ENCODE data around the gene FITM1. TPM values are rescaled to one million over a fixed set of nuclear protein-coding genes. Genes with fewer than 3 reads are reported as not detected.

Gene FITM1
- total RNA-seq, 1 experiment from 2014 or later = 0.72 TPM

DNA sequence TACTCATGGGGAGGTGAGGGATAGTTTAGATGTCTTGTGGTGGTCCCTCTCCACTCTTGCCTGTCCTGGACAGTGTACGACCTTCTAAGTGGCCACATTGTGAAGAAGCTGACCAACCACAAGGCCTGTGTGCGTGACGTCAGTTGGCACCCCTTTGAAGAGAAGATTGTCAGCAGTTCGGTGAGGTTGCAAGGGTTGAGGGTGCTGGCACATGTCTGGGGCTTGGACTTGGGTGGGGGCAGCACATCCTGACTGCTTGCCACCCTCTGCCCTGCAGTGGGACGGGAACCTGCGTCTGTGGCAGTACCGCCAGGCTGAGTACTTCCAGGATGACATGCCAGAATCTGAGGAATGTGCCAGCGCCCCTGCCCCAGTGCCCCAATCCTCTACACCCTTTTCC is 7.6 kb upstream of the FITM1 start:
- Histone ChIP-seq H3K23ac (ENCODE audit: insufficient read length, low read depth, low read length) (no peak overlapping the region), H3K4ac (ENCODE audit: low read depth, low read length) (no peak overlapping the region), H3K4me2 (ENCODE audit: insufficient read depth, insufficient read length, low read length) (no peak overlapping the region), H4K91ac (ENCODE audit: insufficient read length, low read depth, low read length) (no peak overlapping the region), H4K5ac (ENCODE audit: insufficient read length, low read depth, low read length) (no peak overlapping the region), H3K27ac (ENCODE audit: insufficient read length, low read depth, low read length) (no peak overlapping the region), H3K79me1 (ENCODE audit: insufficient read depth, low read depth, low read length, poor library complexity, severe bottlenecking) (no peaks in the 10 kb centered on the region), H2BK12ac (ENCODE audit: insufficient read length, low read depth, low read length) (no peak overlapping the region), H3K14ac (ENCODE audit: insufficient read depth, low read length) (no peak overlapping the region), H3T11ph (ENCODE audit: low read length) (no peak overlapping the region), H2AK5ac (ENCODE audit: insufficient read length, low read length) (no peak overlapping the region), H3K27me3 (ENCODE audit: insufficient read depth, low read length) (no peaks in the 10 kb centered on the region), H3K9me3 (ENCODE audit: control insufficient read depth, low read depth, low read length) (no peaks in the 10 kb centered on the region), H4K20me1 (ENCODE audit: control insufficient read depth, insufficient read depth, insufficient read length) (no peaks in the 10 kb centered on the region), H2BK5ac (ENCODE audit: insufficient read length, low read length) (no peak overlapping the region), H3K18ac (ENCODE audit: insufficient read length, low read depth, low read length) (no peak overlapping the region), H3K9ac (ENCODE audit: extremely low read depth, insufficient read length, low read length) (no peak overlapping the region), H2BK20ac (ENCODE audit: low read depth, low read length, poor library complexity, severe bottlenecking) (no peak overlapping the region), H3K23me2 (ENCODE audit: insufficient read length, low read depth, low read length, poor library complexity, severe bottlenecking) (no peaks in the 10 kb centered on the region), H4K8ac (replicated peaks; ENCODE audit: insufficient read length, low read depth, low read length) (no peak overlapping the region), H3K79me2 (ENCODE audit: insufficient read depth, low read length) (no peaks in the 10 kb centered on the region), H2AFZ (ENCODE audit: low read length) (no peak overlapping the region), H3K56ac (ENCODE audit: insufficient read length, low read depth, low read length) (no peak overlapping the region), H3K4me1 (ENCODE audit: insufficient read depth, low read length) (no peaks in the 10 kb centered on the region), H2BK15ac (ENCODE audit: low read depth, low read length) (no peak overlapping the region), H2BK120ac (ENCODE audit: low read depth, low read length, poor library complexity, severe bottlenecking) (no peak overlapping the region)
- TF ChIP-seq, protein P1, sequence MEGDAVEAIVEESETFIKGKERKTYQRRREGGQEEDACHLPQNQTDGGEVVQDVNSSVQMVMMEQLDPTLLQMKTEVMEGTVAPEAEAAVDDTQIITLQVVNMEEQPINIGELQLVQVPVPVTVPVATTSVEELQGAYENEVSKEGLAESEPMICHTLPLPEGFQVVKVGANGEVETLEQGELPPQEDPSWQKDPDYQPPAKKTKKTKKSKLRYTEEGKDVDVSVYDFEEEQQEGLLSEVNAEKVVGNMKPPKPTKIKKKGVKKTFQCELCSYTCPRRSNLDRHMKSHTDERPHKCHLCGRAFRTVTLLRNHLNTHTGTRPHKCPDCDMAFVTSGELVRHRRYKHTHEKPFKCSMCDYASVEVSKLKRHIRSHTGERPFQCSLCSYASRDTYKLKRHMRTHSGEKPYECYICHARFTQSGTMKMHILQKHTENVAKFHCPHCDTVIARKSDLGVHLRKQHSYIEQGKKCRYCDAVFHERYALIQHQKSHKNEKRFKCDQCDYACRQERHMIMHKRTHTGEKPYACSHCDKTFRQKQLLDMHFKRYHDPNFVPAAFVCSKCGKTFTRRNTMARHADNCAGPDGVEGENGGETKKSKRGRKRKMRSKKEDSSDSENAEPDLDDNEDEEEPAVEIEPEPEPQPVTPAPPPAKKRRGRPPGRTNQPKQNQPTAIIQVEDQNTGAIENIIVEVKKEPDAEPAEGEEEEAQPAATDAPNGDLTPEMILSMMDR (conservative IDR thresholded peaks at IDR 0.05) = no peak
- WGBS (ENCODE audit: extremely low coverage, insufficient read length, low lambda C conversion rate) = no CpG with 5 or more reads among the region's 8 CpGs
- Mint-ChIP-seq H3K27me3 (ENCODE audit: low read depth) (no peaks in the 10 kb centered on the region), H3K4me1 (no peaks in the 10 kb centered on the region), H3K9me3 (no peaks in the 10 kb centered on the region), H3K4me3 (peak overlapping the region in 1 of 2 experiments; percentile 20; a peak in 1 of 5 replicates), H3K36me3 (ENCODE audit: insufficient read depth in 1 of 3, low read depth in 3 of 3) (peaks cover 23 to 60% (median 51%) of the 10 kb centered on the region in 3 experiments; a peak in 6 of 7 replicates), H3K27ac (no peak overlapping the region)
- no peak for DNase-seq

All from H9 (cell line).